Activated CD4-positive, alpha-beta T cell treated with anti-CD3 and anti-CD28 coated beads for 24 hours (primary cell): Measurements from ENCODE around the gene GOSR2.
"Not testable (repeated sequence)": the region's sequence is repeated elsewhere in the genome, so short reads cannot be mapped to it uniquely, and the experiment has no call there.

Experiments used
- DNase-seq, 2 donors: peaks; one replicate each; pipeline ENCODE4 v3.0.0-alpha.2; 2020; ENCODE audit warnings: low read depth in 2 of 2

Gene GOSR2

GRCh38 chr17:46930051-46930450, 7.1 kb downstream of the GOSR2 start:
- DNase-seq, result no peak

GRCh38 chr17:46931596-46931995, 8.6 kb downstream of the GOSR2 start:
- no peak for DNase-seq

- DNase-seq, result no peak
Measured at GRCh38 chr17:46935658-46936266, 12.8 kb downstream of the GOSR2 start.

GRCh38 chr17:46940692-46941404, 17.9 kb downstream of the GOSR2 start:
- DNase-seq, result peak; percentile 58 to 59

- DNase-seq, result peak; percentile 22 to 38
Measured at GRCh38 chr17:46942441-46943217, 19.7 kb downstream of the GOSR2 start.

GRCh38 chr17:46943218-46943500, 20.2 kb downstream of the GOSR2 start:
- DNase-seq, result no peak

GRCh38 chr17:46943501-46944393, 20.8 kb downstream of the GOSR2 start:
- DNase-seq, result no peak

GRCh38 chr17:46944931-46945330, 22.0 kb downstream of the GOSR2 start:
- DNase-seq, result no peak

- no peak for DNase-seq
Measured at GRCh38 chr17:46947216-46947615, 24.3 kb downstream of the GOSR2 start.

- no peak for DNase-seq
Measured at GRCh38 chr17:46948544-46948943, 25.6 kb downstream of the GOSR2 start.

GRCh38 chr17:46949291-46950174, 26.6 kb downstream of the GOSR2 start:
- DNase-seq, result no peak

GRCh38 chr17:46950342-46950996, 27.5 kb downstream of the GOSR2 start:
- DNase-seq, result no peak

- DNase-seq, result no peak
Measured at GRCh38 chr17:46950997-46951621, 28.1 kb downstream of the GOSR2 start.

- DNase-seq, result no peak
Measured at GRCh38 chr17:46951706-46952105, 28.7 kb downstream of the GOSR2 start.

GRCh38 chr17:46952115-46952514, 29.2 kb downstream of the GOSR2 start:
- DNase-seq, result no peak

GRCh38 chr17:46953191-46953590, 30.2 kb downstream of the GOSR2 start:
- not testable (repeated sequence) for DNase-seq

GRCh38 chr17:46958041-46958591, 35.2 kb downstream of the GOSR2 start:
- no peak for DNase-seq

GRCh38 chr17:46960152-46960551, 37.2 kb downstream of the GOSR2 start:
- DNase-seq, result no peak

GRCh38 chr17:46962374-46962790, 39.4 kb downstream of the GOSR2 start:
- no peak for DNase-seq

GRCh38 chr17:46963571-46963970, 40.6 kb downstream of the GOSR2 start:
- DNase-seq, result no peak
